PFSK-1 (cell line): ENCODE data around the gene PSMC1.

ENCODE experiments used
- POLR2AphosphoS5 ChIP-seq: IDR thresholded peaks from 2 replicates; pipeline ENCODE4 v1.6.1; 2012; ENCODE audit warnings: low read depth, mild to moderate bottlenecking, control low read depth, low read length, moderate library complexity
- SIN3A ChIP-seq: IDR thresholded peaks from 2 replicates; pipeline ENCODE4 v1.6.1; 2012; ENCODE audit warnings: mild to moderate bottlenecking, low read length, moderate library complexity, borderline replicate concordance; ENCODE audit not compliant: insufficient read depth
- TAF1 ChIP-seq: IDR thresholded peaks from 2 replicates; pipeline ENCODE4 v1.6.1; 2012; ENCODE audit warnings: low read length, control low read depth, borderline replicate concordance; ENCODE audit not compliant: insufficient read depth
- TF ChIP-seq, protein P1 (sequence below), 2 experiments: IDR thresholded peaks; 2 replicates each; pipeline versions ENCODE4 v1.6.1 to v1.8.0; 2011 to 2012; ENCODE audit warnings: low read depth in 2 of 2, low read length in 2 of 2, control low read depth in 1 of 2, inconsistent platforms in 1 of 2, mild to moderate bottlenecking in 1 of 2, moderate library complexity in 1 of 2; ENCODE audit not compliant: insufficient read depth in 1 of 2

DNA sequence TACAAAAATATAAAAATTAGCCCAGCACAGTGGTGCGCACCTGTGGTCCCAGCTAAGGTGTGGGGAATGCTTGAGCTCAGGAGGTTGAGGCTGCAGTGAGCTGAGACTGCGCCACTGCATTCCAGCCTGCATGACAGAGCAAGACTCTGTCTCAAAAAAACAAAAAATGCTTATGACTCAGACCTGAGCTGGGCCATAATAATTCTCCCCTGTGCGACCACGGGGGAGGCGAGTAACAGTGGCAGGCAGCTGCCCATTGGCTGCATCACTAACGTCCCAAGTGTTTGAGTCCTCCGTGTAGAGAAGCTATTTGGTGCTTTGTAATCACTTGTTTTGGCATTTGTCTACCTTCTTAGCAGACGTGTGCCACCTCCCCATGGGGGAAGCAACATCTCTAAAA is 24.9 kb downstream of the PSMC1 start:
- TF ChIP-seq POLR2AphosphoS5: no peak
- TF ChIP-seq, protein P1, sequence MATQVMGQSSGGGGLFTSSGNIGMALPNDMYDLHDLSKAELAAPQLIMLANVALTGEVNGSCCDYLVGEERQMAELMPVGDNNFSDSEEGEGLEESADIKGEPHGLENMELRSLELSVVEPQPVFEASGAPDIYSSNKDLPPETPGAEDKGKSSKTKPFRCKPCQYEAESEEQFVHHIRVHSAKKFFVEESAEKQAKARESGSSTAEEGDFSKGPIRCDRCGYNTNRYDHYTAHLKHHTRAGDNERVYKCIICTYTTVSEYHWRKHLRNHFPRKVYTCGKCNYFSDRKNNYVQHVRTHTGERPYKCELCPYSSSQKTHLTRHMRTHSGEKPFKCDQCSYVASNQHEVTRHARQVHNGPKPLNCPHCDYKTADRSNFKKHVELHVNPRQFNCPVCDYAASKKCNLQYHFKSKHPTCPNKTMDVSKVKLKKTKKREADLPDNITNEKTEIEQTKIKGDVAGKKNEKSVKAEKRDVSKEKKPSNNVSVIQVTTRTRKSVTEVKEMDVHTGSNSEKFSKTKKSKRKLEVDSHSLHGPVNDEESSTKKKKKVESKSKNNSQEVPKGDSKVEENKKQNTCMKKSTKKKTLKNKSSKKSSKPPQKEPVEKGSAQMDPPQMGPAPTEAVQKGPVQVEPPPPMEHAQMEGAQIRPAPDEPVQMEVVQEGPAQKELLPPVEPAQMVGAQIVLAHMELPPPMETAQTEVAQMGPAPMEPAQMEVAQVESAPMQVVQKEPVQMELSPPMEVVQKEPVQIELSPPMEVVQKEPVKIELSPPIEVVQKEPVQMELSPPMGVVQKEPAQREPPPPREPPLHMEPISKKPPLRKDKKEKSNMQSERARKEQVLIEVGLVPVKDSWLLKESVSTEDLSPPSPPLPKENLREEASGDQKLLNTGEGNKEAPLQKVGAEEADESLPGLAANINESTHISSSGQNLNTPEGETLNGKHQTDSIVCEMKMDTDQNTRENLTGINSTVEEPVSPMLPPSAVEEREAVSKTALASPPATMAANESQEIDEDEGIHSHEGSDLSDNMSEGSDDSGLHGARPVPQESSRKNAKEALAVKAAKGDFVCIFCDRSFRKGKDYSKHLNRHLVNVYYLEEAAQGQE (IDR thresholded peaks at IDR 0.05; ENCODE audit: insufficient read depth in 1 of 2, low read depth in 2 of 2, low read length in 2 of 2): no peak
- TF ChIP-seq TAF1: no peak
- TF ChIP-seq SIN3A: no peak
